ENCODE measurements around the gene IL1RAPL1. TPM values are rescaled to one million over a fixed set of nuclear protein-coding genes. Genes with fewer than 3 reads are reported as not detected.

The IL1RAPL1 gene
- total RNA-seq, 1 donor from 2014 or later, result 0.24 TPM

GRCh38 chrX:29872831-29873230, 1285.6 kb downstream of the IL1RAPL1 start:
- DNase-seq (ENCODE audit: low spot score), result no peak

- no peak for DNase-seq (ENCODE audit: low spot score)
These were observed 1289.5 kb downstream of the IL1RAPL1 start for GRCh38 chrX:29876733-29877132.

GRCh38 chrX:29880977-29881376, 1293.7 kb downstream of the IL1RAPL1 start:
- DNase-seq (ENCODE audit: low spot score), result no peak

- DNase-seq (ENCODE audit: low spot score), result no peak
These were observed 1302.8 kb downstream of the IL1RAPL1 start for GRCh38 chrX:29890004-29890403.

GRCh38 chrX:29890646-29891200, 1303.5 kb downstream of the IL1RAPL1 start:
- no peak for DNase-seq (ENCODE audit: low spot score)

- DNase-seq (ENCODE audit: low spot score), result no peak
These were observed 1314.8 kb downstream of the IL1RAPL1 start for GRCh38 chrX:29902004-29902403.

GRCh38 chrX:29903360-29903759, 1316.1 kb downstream of the IL1RAPL1 start:
- DNase-seq (ENCODE audit: low spot score), result no peak

GRCh38 chrX:29911673-29912072, 1324.4 kb downstream of the IL1RAPL1 start:
- DNase-seq (ENCODE audit: low spot score), result no peak

GRCh38 chrX:29913647-29914046, 1326.4 kb downstream of the IL1RAPL1 start:
- DNase-seq (ENCODE audit: low spot score), result no peak

GRCh38 chrX:29922607-29923006, 1335.4 kb downstream of the IL1RAPL1 start:
- no peak for DNase-seq (ENCODE audit: low spot score)

- no peak for DNase-seq (ENCODE audit: low spot score)
These were observed 1338.8 kb downstream of the IL1RAPL1 start for GRCh38 chrX:29926056-29926455.

GRCh38 chrX:29926659-29927058, 1339.4 kb downstream of the IL1RAPL1 start:
- no peak for DNase-seq (ENCODE audit: low spot score)

- DNase-seq (ENCODE audit: low spot score), result no peak
These were observed 1348.2 kb downstream of the IL1RAPL1 start for GRCh38 chrX:29935455-29935854.

- no peak for DNase-seq (ENCODE audit: low spot score)
These were observed 1353.5 kb downstream of the IL1RAPL1 start for GRCh38 chrX:29940750-29941149.

- DNase-seq (ENCODE audit: low spot score), result peak; percentile 6
These were observed 1354.0 kb downstream of the IL1RAPL1 start for GRCh38 chrX:29941287-29941686.

- DNase-seq (ENCODE audit: low spot score), result no peak
These were observed 1360.0 kb downstream of the IL1RAPL1 start for GRCh38 chrX:29947225-29947624.

GRCh38 chrX:29948653-29949052, 1361.4 kb downstream of the IL1RAPL1 start:
- DNase-seq (ENCODE audit: low spot score), result no peak

- DNase-seq (ENCODE audit: low spot score), result no peak
These were observed 1364.8 kb downstream of the IL1RAPL1 start for GRCh38 chrX:29952016-29952415.

GRCh38 chrX:29962061-29962460, 1374.8 kb downstream of the IL1RAPL1 start:
- DNase-seq (ENCODE audit: low spot score), result no peak

GRCh38 chrX:29965634-29966033, 1378.4 kb downstream of the IL1RAPL1 start:
- no peak for DNase-seq (ENCODE audit: low spot score)

- no peak for DNase-seq (ENCODE audit: low spot score)
These were observed 1404.8 kb downstream of the IL1RAPL1 start for GRCh38 chrX:29992083-29992482.

GRCh38 chrX:30005813-30006212, 1418.6 kb downstream of the IL1RAPL1 start:
- no peak for DNase-seq (ENCODE audit: low spot score)

Data from umbilical cord (tissue), 2 donors.